KMS-11 (cell line): ENCODE measurements around the gene SLC25A4.
A peak's percentile ranks its signal among the peaks of the same experiment; 100 is the strongest.

Source experiments
- H2AFZ ChIP-seq: fragments of 200-600 bp; sonication (generic); 2 replicates; pipeline ENCODE4 v1.6.1; 2016; ENCODE audit warnings: antibody characterized with exemption, mixed run types, low read depth
- H3K27ac ChIP-seq: fragments of 200-600 bp; sonication (generic); 2 replicates; pipeline ENCODE4 v1.6.1; 2016; ENCODE audit warnings: mild to moderate bottlenecking, mixed run types
- H3K27me3 ChIP-seq: fragments of 200-600 bp; sonication (generic); 2 replicates; pipeline ENCODE4 v1.6.1; 2017; ENCODE audit warnings: mild to moderate bottlenecking, low read depth, mixed run types, moderate library complexity; ENCODE audit not compliant: insufficient read depth
- H3K36me3 ChIP-seq: fragments of 200-600 bp; sonication (generic); 2 replicates; pipeline ENCODE4 v1.6.1; 2017; ENCODE audit warnings: mild to moderate bottlenecking, mixed run types; ENCODE audit not compliant: insufficient read depth
- H3K4me1 ChIP-seq: fragments of 200-600 bp; sonication (generic); 2 replicates; pipeline ENCODE4 v1.6.1; 2016; ENCODE audit warnings: mild to moderate bottlenecking, low read depth, mixed run types; ENCODE audit not compliant: poor library complexity, severe bottlenecking
- H3K4me2 ChIP-seq: fragments of 200-600 bp; sonication (generic); 2 replicates; pipeline ENCODE4 v1.7.0; 2016; ENCODE audit warnings: mild to moderate bottlenecking, mixed run types
- H3K4me3 ChIP-seq: fragments of 200-600 bp; sonication (generic); IDR thresholded peaks from 2 replicates; pipeline ENCODE4 v1.6.1; 2017; ENCODE audit warnings: low read depth, low read length, mixed read lengths; ENCODE audit not compliant: insufficient read depth
- H3K79me2 ChIP-seq: fragments of 200-600 bp; sonication (generic); 2 replicates; pipeline ENCODE4 v1.6.1; 2016; ENCODE audit warnings: low read depth, mixed run types; ENCODE audit not compliant: insufficient read depth
- H3K9ac ChIP-seq: fragments of 200-600 bp; sonication (generic); 2 replicates; pipeline ENCODE4 v1.6.1; 2016; ENCODE audit warnings: mild to moderate bottlenecking, mixed run types
- H4K20me1 ChIP-seq: fragments of 200-600 bp; sonication (generic); 2 replicates; pipeline ENCODE4 v1.6.1; 2016; ENCODE audit warnings: mild to moderate bottlenecking, mixed run types; ENCODE audit not compliant: insufficient read depth
- TF ChIP-seq, protein P1 (sequence below): fragments of 200-600 bp; sonication (generic); conservative IDR thresholded peaks from 2 replicates; pipeline ENCODE4 v1.6.1; 2017; ENCODE audit warnings: low read depth, mild to moderate bottlenecking, antibody characterized with exemption, low read length, moderate library complexity, mixed read lengths

The SLC25A4 gene

DNA sequence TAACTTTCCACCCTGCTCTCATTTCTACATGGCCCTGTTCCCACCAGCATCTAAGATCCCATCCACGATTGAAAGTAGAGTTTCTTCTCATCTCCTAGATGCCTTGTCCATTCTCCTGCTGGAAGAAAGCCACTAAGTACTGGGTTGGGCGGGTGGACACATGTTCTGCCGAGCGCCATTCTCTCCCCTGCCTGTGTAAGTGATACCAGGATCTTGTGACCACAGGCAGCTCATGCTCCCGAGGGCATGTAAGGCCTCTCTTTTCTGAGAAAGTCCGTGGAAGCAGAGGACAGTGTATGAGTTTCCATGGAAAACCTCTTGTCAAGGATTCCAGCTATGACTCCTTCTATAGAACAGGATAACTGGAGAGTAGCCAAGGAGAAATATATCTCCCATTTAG is 3.3 kb upstream of the SLC25A4 start:
- no peak overlapping the region for H3K27ac ChIP-seq
- peaks cover 19% of the 10 kb centered on the region for H3K4me1 ChIP-seq
- no peak overlapping the region for H3K4me2 ChIP-seq
- H2AFZ ChIP-seq = no peak overlapping the region
- TF ChIP-seq, protein P1, sequence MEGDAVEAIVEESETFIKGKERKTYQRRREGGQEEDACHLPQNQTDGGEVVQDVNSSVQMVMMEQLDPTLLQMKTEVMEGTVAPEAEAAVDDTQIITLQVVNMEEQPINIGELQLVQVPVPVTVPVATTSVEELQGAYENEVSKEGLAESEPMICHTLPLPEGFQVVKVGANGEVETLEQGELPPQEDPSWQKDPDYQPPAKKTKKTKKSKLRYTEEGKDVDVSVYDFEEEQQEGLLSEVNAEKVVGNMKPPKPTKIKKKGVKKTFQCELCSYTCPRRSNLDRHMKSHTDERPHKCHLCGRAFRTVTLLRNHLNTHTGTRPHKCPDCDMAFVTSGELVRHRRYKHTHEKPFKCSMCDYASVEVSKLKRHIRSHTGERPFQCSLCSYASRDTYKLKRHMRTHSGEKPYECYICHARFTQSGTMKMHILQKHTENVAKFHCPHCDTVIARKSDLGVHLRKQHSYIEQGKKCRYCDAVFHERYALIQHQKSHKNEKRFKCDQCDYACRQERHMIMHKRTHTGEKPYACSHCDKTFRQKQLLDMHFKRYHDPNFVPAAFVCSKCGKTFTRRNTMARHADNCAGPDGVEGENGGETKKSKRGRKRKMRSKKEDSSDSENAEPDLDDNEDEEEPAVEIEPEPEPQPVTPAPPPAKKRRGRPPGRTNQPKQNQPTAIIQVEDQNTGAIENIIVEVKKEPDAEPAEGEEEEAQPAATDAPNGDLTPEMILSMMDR = no peak
- no peak overlapping the region for H3K9ac ChIP-seq
- H3K4me3 ChIP-seq = no peak overlapping the region
- no peaks in the 10 kb centered on the region for H4K20me1 ChIP-seq
- H3K27me3 ChIP-seq = no peaks in the 10 kb centered on the region
- H3K79me2 ChIP-seq = peaks cover 4% of the 10 kb centered on the region; the same call in 1 of the 2 replicates
- H3K36me3 ChIP-seq = no peaks in the 10 kb centered on the region

DNA sequence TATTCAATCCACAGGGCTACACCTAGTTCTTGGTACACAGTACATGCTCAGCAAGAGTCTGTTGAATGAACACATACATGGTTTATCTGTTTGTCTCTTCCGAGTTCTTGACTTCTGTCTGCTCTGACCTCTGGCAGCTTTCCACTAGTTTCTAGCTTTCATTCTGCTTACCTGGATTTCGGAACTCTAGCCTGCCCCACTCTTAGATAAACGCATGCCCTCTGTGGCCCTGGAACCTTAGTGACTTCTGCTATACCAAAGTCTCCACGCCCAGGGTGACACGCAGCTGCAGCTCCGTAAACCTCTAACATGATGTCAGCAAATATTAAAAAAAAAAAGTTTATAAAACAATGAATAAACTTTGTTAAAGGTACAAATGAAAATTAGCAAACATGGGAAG is 1.3 kb upstream of the SLC25A4 start:
- no peaks in the 10 kb centered on the region for H4K20me1 ChIP-seq
- H3K4me2 ChIP-seq = peak overlapping the region; percentile 92; the same call in 1 of the 2 replicates
- H3K4me3 ChIP-seq = no peak overlapping the region
- no peaks in the 10 kb centered on the region for H3K36me3 ChIP-seq
- H3K27me3 ChIP-seq = no peaks in the 10 kb centered on the region
- TF ChIP-seq, protein P1 = no peak
- H2AFZ ChIP-seq = no peak overlapping the region
- H3K9ac ChIP-seq = no peak overlapping the region
- H3K79me2 ChIP-seq = peaks cover 4% of the 10 kb centered on the region; the same call in 1 of the 2 replicates
- H3K27ac ChIP-seq = no peak overlapping the region
- peaks cover 18% of the 10 kb centered on the region for H3K4me1 ChIP-seq

DNA sequence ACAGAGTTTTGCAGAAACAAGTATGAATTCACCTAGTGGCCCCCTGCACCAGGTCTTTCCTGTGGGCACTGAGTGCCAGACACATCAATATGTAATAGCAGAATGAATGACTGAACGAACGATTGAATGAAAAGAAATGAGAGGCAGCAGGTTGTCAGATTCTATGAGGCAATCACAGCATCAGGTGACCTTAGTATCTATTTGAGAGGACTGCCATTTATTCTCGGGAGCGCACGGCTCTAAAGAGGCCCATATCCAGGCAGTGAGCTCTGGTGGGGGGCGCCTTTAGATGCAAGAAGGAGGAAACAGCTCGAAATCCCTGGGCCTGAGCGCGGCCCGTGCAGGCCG is 528 bp upstream of the SLC25A4 start:
- Histone ChIP-seq H3K27me3 (no peaks in the 10 kb centered on the region), H3K9ac (peak overlapping the region; percentile 56), H3K4me3 (no peak overlapping the region), H2AFZ (peak overlapping the region; percentile 99), H3K79me2 (peaks cover 4% of the 10 kb centered on the region; the same call in 1 of the 2 replicates), H3K4me1 (peaks cover 18% of the 10 kb centered on the region), H3K27ac (peak overlapping the region; percentile 18; the same call in 1 of the 2 replicates), H4K20me1 (no peaks in the 10 kb centered on the region), H3K4me2 (peak overlapping the region; percentile 92), H3K36me3 (no peaks in the 10 kb centered on the region)
- TF ChIP-seq, protein P1 = no peak

DNA sequence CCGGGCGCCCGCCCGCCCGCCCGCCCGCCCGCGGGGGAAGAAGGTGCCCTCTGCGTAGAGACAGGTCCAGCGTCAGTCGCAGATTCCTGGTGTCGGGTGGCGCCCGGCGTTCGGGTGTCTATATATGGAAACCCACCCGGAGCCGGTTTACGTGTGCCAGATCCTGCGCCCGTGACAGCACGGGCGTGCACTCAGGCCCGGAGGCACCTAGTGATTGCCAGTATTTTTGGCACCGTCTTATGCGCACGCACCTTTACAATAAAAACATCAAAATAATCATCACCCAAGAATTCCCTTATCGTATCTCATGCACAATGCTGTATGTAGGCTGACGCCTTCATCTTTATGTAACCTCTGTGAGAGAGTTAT is 519 bp downstream of the SLC25A4 start:
- no peak overlapping the region for H3K27ac ChIP-seq
- TF ChIP-seq, protein P1 = no peak
- H2AFZ ChIP-seq = peak overlapping the region; percentile 60; the same call in 1 of the 2 replicates
- peaks cover 18% of the 10 kb centered on the region for H3K4me1 ChIP-seq
- H3K27me3 ChIP-seq = no peaks in the 10 kb centered on the region
- H3K9ac ChIP-seq = no peak overlapping the region; the same call in 1 of the 2 replicates
- no peaks in the 10 kb centered on the region for H4K20me1 ChIP-seq
- H3K4me3 ChIP-seq = no peak overlapping the region
- peaks cover 4% of the 10 kb centered on the region; the same call in 1 of the 2 replicates for H3K79me2 ChIP-seq
- H3K36me3 ChIP-seq = no peaks in the 10 kb centered on the region
- H3K4me2 ChIP-seq = peak overlapping the region; percentile 95
